Transverse colon (tissue), 3 donors: ENCODE results near the gene B4GALNT1.

ENCODE experiments used
- CTCF ChIP-seq, 5 experiments: fragments of 200-600 bp in 3 of 5; fragments of 450-650 bp in 2 of 5; sonication (generic) in 3 of 5; IDR thresholded peaks; 1 replicate in 2 of 5; 2 replicates in 3 of 5; pipeline ENCODE4 v1.5.1; 2016 to 2017; ENCODE audit warnings: antibody characterized with exemption in 5 of 5, inconsistent platforms in 3 of 5, mild to moderate bottlenecking in 2 of 5, moderate library complexity in 1 of 5
- EP300 ChIP-seq: sonication (generic); formaldehyde crosslinking; IDR thresholded peaks from one replicate; pipeline ENCODE4 v1.6.1; 2017; ENCODE audit warnings: antibody characterized with exemption, low read depth

GRCh38 chr12:57626111-57626920, 6.7 kb downstream of the B4GALNT1 start:
- TF ChIP-seq CTCF (IDR thresholded peaks at IDR 0.05) (no peak), EP300 (no peak)
